Measurements from ENCODE around the gene TMEM80.

- TF ChIP-seq CTCF (IDR thresholded peaks at IDR 0.05) (no peak), ZFX (IDR thresholded peaks at IDR 0.05; ENCODE audit: borderline replicate concordance) (no peak)
Observed at GRCh38 chr11:650482-650881, 45.1 kb upstream of the TMEM80 start.

Data from 22Rv1 (cell line).